GM21515 (cell line): ENCODE data around the gene FABP1.

Experiments used
- ATAC-seq: cut with Tn5 transposase; IDR thresholded peaks from one replicate; pipeline ENCODE4 v1.9.1; 2021; ENCODE audit not compliant: unreplicated experiment

Gene FABP1

DNA sequence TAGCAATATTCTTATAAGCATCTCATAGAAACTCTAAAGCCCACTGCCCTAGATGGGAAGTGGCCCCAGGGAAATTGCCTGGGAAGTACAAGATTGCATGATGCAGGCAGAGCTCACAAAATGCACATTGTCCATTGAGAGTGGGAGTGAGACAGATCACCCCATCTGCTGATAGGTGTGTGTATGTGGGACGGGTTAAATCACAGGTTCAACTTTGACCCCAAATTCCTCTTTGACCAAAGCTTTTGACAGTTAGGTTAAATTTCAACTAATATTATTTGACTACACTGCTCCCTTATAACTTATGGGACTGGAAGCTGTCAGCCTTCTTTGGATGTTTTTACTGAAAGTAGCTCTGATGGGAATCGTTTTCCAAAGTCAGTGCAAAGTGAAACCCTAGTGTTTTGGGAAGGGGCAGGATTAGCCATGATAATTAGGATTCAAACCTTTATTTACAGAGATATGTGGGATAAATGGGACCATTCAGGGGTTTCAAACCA, 11.4 kb upstream of the FABP1 start:
- ATAC-seq = no peak

DNA sequence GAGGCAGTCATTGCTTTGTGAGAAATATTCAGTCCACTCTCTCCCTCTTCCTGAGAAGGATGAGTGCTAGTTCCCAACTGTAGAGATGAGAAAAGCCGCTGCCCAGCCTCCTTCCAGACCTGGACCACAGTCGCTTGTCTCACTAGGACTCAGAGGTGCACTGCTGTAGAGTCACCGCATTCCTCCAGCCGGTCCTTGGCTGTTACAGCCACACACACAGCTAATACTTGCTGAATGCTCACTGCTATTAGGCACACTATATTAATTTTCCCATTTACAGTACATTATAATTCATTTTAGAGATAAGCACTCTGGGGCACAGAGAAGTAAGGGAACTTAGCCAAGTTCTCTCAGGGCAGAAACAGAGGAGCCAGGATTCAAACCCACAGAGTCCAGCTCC, 10.0 kb upstream of the FABP1 start:
- ATAC-seq = no peak

DNA sequence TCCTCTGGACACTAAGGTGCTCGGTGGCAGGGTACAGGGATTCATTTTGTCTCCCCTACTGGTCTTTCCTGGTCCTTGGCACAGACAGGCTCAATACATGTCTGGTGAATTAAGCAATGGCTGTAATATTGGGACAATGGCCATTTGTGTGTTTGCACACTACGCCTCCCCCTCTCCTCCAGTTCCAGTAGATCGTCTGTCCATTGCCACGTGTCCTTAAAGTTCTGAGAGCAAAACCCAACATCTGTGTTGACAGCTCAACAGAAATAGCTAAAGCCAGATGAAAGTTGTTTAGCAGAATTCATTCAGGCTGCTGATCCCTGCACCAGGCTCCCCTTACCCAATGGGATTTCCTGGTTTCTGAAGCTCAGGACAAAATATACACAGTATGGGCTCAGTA, 9.0 kb upstream of the FABP1 start:
- ATAC-seq = no peak

DNA sequence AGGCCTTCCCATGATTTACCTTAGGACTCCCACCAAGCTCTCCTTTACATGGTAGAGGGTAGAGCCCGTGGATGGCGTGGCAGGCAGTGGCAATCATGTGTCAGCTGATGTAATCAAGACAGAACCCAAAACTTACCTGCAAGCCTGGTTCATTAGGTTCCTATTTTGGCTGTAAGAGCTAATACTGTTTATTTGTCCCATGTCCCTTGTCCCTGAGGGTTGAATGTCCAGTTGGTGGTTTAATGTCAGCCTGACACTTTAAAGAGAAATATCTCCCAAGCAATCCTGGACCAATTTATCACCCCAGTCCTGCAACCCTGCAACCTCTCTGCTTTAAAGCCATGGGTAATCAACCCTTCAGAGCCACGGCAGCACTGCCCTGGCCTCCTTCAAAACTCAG, 6.0 kb upstream of the FABP1 start:
- no peak for ATAC-seq

- no peak for ATAC-seq
Observed at GRCh38 chr2:88131999-88132368, 4.1 kb upstream of the FABP1 start.

DNA sequence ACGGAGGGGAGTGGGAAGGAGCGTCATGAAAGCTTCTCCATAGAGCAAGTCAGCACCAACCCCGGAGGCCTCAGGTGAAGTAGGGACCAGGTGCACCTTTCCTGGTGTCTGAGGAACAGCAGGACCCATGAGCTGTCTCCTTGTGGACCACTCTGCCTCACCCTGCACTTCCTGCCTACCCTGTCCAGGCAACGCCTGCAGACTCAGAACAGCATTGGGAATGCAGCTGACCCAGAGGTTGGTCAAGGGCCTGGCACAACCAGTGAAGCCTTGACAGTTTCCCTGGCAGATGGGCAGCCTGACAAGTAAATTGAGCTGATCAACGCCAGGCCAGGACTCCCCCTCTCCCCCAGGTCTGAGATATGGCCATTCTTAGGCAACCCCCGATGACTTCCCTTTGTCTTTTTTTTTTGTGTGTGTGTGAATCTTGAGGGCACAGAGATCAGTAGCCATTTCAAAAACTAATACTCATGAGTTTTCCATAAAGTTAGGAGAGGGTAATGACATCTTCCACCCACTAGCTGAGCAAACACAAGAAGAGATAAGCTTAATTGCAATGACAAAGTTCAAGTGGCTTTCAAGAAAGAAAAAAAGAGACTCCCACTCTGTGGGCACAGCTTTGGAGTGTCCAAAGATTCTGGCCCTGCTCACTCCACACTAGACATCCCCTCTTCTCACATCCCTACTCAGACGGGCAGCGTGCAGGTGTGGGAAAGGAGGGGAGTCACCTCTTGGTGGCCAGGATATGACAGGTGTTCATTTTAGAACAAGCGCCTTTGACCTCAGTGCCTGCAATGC, 3.5 kb upstream of the FABP1 start:
- no peak for ATAC-seq

DNA sequence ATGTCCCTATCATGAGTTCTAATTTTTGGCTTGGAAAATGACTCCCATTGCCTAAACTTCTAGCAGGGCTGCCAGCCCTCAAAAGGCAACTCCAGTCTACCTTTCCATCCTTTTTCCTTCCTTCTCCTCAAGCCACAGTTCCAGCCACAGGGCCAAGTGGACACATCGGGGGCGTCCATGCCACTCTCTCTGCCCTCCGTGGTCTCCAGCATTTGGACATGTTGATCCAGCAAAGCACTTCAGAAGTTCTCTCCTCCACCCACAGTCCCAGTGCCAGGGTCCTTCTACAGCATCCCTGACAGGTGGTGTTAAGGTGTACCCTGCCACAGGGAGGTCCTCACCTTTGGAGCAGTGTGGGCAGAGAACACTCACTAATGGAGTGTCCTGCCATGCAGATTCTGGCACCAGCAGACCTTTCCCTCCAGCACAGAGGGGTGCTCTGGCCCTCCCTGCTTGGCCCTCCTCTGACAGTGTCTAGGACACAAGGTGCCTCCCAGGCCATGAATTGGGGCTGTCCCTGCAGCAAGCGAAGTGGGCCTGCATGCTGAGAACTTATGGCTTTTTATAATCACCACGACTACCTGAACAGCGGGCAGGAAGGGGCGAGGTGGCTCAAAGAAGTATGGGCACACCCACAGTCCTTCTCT, 1.6 kb upstream of the FABP1 start:
- ATAC-seq = no peak

- ATAC-seq = no peak
Observed at GRCh38 chr2:88128654-88129312, 921 bp upstream of the FABP1 start.

DNA sequence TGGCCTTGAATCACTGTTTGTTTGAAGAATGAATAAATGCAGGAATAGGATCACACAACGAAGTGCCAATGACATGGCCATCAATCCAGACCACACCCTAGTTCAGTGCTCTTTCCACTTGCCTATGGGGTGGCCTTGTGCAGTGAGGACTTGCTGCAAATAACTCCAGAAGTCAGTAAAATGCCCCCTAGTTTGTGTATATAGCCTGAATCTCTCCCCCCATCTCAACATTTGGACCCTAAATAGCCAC, 299 bp downstream of the FABP1 start:
- no peak for ATAC-seq

DNA sequence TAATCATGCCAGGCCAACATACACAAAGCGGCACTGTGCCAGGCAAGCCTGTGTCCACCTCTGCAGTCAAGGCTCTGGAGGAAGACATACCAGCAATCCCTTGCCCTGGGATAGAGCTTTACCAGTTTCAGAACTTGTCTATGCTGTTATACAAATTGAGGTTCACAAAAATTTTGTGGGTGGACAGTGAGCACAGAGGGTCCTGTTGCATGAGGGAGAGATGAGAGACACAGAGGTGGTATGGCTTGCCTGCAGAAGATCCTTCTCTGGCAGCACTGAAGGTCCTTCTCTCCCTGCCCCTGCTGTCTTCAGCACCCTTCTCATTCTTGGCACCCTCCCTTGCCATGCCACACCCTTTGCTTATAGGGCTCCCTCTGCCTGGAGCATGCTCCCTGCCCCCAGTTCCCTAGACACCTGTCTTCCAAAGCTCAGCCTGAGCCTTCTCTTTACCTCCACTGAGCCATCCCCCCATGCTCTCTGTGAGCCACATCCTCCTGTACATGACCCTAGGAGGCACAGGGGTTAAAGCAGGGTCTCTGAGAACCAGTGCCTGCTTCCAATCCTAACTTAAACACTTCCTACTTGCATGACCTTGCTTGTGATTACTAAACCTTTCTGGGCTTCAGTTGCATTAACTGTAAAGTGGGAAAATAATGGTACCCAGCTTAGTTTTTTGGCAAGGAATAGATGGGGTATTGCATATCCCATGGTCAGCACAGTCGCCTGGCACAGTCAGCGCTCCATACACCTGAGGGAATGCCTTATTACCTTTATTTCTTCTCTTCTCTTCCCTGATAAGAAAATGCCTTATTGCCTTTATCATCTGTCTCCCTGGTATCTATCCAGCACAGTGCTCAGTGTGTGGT, 857 bp downstream of the FABP1 start:
- ATAC-seq = no peak

- no peak for ATAC-seq
Observed at GRCh38 chr2:88125924-88126771, 1.7 kb downstream of the FABP1 start.

DNA sequence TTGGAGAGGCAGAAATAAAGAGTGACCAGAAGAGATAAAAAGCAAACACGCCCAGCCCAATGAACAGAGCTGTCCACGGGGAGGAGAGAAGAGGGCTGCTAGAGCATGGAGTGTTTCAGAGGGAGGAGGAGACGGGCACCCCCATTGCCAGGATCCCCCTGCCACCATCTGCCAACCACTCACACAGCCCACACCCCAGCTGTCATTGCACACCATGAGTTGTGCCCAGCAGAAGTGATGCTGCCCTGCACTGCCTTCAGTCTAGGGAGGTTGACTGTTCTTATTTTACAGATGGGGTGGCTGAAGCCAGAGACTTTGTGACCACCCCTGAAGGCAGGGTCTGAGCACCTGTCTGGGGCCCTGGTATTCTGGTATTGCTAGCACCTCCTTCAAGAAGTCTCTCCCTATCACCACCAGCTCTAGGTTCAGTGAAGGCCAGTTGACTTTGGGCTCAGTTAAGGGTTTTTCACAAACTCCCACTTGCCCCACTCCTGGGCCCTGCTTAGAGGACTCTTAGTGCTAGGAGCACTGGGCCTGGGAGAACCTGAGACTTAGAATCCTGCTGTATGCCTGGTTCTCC, 2.4 kb downstream of the FABP1 start:
- ATAC-seq = no peak

DNA sequence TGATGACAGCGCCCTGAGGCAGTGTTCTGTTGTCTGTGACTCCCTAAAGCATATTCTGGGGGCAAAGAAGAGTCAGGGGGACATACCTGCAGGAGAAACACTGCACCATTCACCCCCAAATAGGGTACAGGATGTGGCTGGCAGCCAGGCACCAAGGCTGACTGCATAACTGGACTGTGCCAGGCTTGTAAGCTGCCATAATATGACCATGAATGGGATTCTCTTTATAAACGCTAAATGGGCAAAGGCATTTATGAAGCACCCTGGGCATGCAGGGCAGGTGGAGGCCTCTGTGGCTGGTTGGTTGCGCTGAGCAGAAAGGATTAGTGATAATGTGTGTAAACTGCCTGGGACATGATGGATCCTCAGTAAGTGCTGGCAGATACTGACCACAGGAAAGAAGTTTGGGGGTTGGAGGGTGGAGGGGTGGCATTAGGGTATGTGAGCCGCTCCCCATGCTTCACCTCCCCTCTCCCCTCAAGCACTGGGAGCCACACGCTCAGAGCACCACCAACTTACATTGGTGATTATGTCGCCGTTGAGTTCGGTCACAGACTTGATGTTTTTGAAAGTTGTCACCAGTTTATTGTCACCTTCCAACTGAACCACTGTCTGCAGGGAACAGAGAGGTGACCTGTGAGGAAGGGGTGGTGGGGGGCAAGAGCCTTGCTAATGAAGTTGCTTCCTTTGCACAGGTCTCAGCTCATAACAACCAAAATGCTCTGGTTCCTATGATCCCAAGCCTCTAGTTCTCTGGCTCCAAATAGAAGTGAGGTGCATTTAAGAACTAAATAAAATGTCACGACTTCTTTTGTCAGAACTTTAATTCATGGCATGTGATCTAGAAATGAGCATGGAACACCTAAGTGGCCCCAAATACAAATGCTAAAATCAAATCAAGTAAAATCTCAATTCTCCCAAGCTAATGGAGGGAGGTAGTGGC, 3.6 kb downstream of the FABP1 start:
- ATAC-seq = no peak

DNA sequence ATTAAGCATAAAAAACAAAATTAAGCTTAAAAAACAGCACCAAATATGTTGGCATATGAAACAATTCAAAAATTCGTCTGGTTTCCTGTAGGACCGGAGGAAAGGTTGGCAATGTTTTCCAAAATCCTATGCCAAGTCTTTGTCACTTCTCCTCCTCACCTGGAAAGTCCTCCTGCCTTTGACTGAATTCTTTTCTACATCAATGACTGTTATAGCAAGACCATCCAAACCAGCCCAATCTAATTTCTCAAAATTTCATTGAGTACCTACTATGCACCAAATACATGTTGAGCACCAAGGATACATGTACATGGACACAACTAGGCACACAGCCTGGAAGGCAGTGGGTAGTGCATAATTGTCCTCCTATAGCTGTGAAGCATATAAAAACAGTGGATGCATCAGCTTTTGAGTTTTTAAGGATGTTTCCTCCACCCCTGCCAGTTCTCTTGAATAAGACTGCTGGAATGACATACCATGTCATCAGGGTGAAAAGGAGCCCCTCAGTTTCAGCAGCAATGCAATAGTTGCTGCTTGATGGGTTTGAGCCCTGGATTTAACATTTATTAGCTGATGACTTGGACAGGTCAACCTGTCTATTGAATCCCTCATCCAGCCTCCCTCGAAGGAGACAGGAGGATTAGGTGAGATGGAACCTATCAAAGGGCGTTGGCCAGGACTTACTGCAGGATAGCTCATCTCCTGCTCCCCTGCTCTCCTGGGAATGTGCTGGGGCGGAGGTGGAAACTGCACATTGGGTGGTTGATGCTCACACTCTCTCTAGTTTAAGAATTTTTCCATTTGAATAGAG, 4.5 kb downstream of the FABP1 start:
- ATAC-seq = no peak

GRCh38 chr2:88122141-88122884, 5.5 kb downstream of the FABP1 start:
- no peak for ATAC-seq

DNA sequence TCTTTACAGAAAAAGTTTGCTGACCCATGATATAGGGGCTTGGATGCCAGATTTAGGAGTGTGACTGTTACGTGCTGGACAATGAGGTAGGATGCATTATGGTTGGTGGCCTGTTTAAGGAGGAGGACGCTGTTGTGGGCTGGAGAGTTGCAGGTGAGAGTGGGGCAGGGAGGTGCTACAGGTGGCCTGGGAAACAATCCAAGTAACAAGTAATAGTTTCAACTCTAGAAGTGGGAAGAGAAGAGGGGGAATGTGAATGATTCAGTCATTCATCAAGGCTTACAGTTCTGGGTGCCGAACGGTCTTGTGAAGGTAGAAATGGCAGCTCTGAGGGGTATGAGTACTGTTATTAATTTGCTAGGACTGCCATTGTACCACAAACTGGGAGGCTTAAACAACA, 6.2 kb downstream of the FABP1 start:
- no peak for ATAC-seq

DNA sequence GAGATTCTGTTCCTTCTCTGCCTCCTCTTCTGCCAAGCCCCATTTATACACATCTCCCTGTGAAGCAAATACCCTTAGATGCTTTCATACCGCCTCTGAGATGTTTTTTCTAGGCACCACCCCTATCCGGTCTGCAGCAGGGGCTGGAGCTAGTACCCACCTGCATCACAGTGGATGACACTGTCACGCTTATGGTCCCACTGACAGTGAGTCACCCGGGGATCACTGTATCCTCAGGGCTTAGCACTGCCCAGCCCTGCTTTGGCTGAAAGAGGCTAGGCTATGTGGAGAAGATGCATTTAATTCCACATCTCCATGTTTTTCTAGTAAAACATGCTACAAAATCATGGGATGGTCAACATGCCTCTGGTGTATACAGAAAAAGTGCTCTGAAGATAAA, 9.9 kb downstream of the FABP1 start:
- no peak for ATAC-seq
